ENCODE data around the gene ERCC2.

The ERCC2 gene

GRCh38 chr19:45364696-45365095 is 5.7 kb downstream of the ERCC2 start:
- Histone ChIP-seq H3K27me3 (no peaks in the 10 kb centered on the region), H3K9ac (no peak overlapping the region; a peak in 1 of 22 replicates), H3K9me3 (replicated peaks in 1 of 11) (no peaks in the 10 kb centered on the region), H3K36me3 (peaks cover 32 to 65% (median 54%) of the 10 kb centered on the region in 11 experiments), H3K27ac (no peak overlapping the region), H3K4me1 (peaks cover 20 to 32% (median 26%) of the 10 kb centered on the region in 10 experiments), H3K4me2 (no peak overlapping the region), H3K4me3 (no peak overlapping the region), H4K20me1 (peaks cover 0 to 24% (median 0%) of the 10 kb centered on the region in 11 experiments; a peak in 2 of 22 replicates)
- TF ChIP-seq Cebpa-rat (IDR thresholded peaks at IDR 0.05) = no peak

DNA sequence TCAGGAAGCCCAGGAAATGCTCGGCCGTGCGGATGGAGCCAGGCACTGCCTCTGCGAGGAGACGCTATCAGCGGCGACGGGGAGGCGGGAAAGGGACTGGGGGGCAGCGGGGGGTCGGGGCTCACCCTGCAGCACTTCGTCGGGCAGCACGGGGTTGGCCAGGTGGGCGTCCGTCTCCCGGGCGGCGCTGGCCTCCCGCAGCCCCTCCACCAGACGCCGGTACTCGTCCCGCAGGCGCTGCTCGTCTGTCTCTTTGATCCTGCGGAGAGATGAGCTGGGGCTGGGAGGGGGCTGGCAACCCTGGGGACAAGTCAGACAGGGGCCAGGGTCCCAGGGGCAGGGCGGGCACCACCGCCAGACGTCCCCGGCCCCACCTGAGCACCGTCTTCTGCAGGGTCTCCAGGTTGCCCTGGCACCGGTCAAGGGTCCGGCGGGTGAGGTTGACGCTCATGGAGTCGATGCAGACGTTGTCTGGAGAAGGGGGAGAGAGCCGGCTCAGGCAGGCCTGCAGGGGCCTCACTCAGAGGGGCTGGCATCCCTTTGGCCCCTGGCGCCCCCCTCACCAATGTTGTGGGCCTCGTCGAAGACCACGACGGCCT is 6.4 kb downstream of the ERCC2 start:
- H3K4me3 ChIP-seq = no peak overlapping the region
- no peak overlapping the region for H3K27ac ChIP-seq
- no peaks in the 10 kb centered on the region for H3K27me3 ChIP-seq
- peaks cover 40 to 72% (median 60%) of the 10 kb centered on the region in 11 experiments for H3K36me3 ChIP-seq
- H3K9me3 ChIP-seq (replicated peaks in 1 of 11) = no peaks in the 10 kb centered on the region
- no peak for TF ChIP-seq Cebpa-rat (IDR thresholded peaks at IDR 0.05)
- H3K9ac ChIP-seq = no peak overlapping the region
- H3K4me2 ChIP-seq = no peak overlapping the region
- H3K4me1 ChIP-seq = peaks cover 13 to 25% (median 18%) of the 10 kb centered on the region in 10 experiments; a peak in 19 of 20 replicates
- H4K20me1 ChIP-seq = peaks cover 0 to 24% (median 0%) of the 10 kb centered on the region in 11 experiments; a peak in 2 of 22 replicates

DNA sequence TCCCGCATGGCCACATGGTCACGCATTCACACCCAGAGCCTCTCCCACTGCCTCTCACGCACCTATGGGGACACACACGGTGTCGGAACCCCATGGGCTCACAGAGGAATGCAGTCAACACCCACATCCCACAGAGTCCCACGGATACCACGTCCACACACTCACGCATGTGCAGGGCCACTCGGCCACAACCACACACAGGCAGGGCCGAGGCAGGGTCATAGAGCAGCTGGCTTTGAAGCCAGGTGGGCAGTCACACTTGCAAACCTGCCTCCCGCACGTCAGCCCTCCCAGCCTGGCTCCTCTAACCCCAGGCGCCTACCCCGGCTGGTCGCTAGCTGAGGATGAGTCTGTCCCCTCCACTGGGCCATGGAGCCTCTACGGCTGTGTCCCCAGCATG is 8.1 kb downstream of the ERCC2 start:
- H3K36me3 ChIP-seq = peaks cover 46 to 84% (median 77%) of the 10 kb centered on the region in 11 experiments
- H3K4me1 ChIP-seq = peaks cover 7 to 11% (median 9%) of the 10 kb centered on the region in 10 experiments; a peak in 16 of 20 replicates
- H3K9me3 ChIP-seq (replicated peaks in 1 of 11) = no peaks in the 10 kb centered on the region
- no peak overlapping the region for H3K4me2 ChIP-seq
- H3K27ac ChIP-seq = no peak overlapping the region
- H3K27me3 ChIP-seq = no peaks in the 10 kb centered on the region
- TF ChIP-seq Cebpa-rat (IDR thresholded peaks at IDR 0.05) = no peak
- peaks cover 0 to 34% (median 0%) of the 10 kb centered on the region in 11 experiments; a peak in 2 of 22 replicates for H4K20me1 ChIP-seq
- no peak overlapping the region for H3K4me3 ChIP-seq
- H3K9ac ChIP-seq = no peak overlapping the region

- Histone ChIP-seq H3K4me2 (no peak overlapping the region), H3K9ac (no peak overlapping the region), H3K4me1 (peaks cover under 1 to 5% (median 3%) of the 10 kb centered on the region in 10 experiments; a peak in 14 of 20 replicates), H3K27ac (no peak overlapping the region), H3K27me3 (no peaks in the 10 kb centered on the region), H3K9me3 (replicated peaks in 1 of 11) (no peaks in the 10 kb centered on the region), H3K4me3 (no peak overlapping the region), H3K36me3 (peaks cover 53 to 91% (median 84%) of the 10 kb centered on the region in 11 experiments), H4K20me1 (peaks cover 0 to 40% (median 0%) of the 10 kb centered on the region in 11 experiments; a peak in 3 of 22 replicates)
- no peak for TF ChIP-seq Cebpa-rat (IDR thresholded peaks at IDR 0.05)
Observed at GRCh38 chr19:45361608-45362007, 8.8 kb downstream of the ERCC2 start.

DNA sequence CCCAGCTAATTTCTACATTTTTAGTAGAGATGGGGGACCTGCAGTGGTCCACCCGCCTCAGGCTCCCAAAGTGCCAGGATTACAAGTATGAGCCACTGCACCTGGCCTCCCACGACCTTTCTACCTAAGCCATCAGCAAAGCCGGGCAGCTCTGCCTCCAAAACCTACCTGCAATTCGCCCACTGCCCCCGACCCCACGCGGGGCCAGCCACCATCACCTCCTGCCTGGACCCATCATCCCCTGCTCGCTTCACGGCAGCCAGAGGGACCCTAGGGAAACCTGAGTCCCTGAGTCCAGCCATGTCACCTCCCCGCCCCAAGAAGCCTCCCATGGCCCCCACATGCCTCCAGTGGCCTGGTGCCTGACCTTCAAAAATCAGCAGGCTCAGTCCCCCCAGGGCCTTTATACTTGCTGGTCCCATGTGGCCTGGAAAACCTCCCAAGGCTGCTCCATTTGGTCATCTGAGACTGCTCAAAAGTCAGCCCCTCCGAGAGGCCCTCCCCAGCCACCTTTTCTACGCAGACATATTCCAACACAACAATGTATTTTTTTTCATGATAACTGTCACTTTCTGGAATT is 12.1 kb downstream of the ERCC2 start:
- Histone ChIP-seq H4K20me1 (peaks cover 0 to 59% (median 0%) of the 10 kb centered on the region in 11 experiments; a peak in 3 of 22 replicates), H3K9ac (0 out of 22 replicates have a peak overlapping the region, but pooled peaks of 1 of the 11 experiments have one; percentile 36), H3K4me2 (no peak overlapping the region), H3K9me3 (replicated peaks in 1 of 11) (no peaks in the 10 kb centered on the region), H3K4me1 (no peaks in the 10 kb centered on the region), H3K4me3 (no peak overlapping the region), H3K27me3 (no peaks in the 10 kb centered on the region), H3K36me3 (peaks cover 54 to 98% (median 88%) of the 10 kb centered on the region in 11 experiments), H3K27ac (no peak overlapping the region)
- no peak for TF ChIP-seq Cebpa-rat (IDR thresholded peaks at IDR 0.05)

DNA sequence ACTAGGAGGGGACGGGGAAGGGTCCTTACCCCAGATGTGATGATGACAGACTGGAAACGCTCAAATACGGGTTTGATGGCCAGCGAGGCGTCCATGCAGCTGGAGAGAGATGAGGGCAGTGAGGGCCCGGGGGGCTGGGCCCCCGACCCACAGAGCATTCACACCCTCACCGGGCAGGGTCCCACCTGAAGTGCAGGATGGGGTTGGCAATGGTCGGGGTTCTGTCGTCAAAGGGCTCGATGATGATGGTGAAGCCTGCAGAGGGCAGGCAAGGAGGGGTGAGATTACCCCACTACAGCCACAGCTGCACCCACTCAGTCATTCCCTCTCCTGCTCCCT is 13.0 kb downstream of the ERCC2 start:
- Histone ChIP-seq H3K27me3 (no peaks in the 10 kb centered on the region), H3K4me1 (no peaks in the 10 kb centered on the region), H3K4me3 (no peak overlapping the region), H4K20me1 (peaks cover 0 to 53% (median 0%) of the 10 kb centered on the region in 11 experiments; a peak in 4 of 22 replicates), H3K36me3 (peaks cover 53 to 98% (median 88%) of the 10 kb centered on the region in 11 experiments), H3K27ac (no peak overlapping the region), H3K9ac (no peak overlapping the region; a peak in 1 of 22 replicates), H3K9me3 (replicated peaks in 1 of 11) (no peaks in the 10 kb centered on the region), H3K4me2 (no peak overlapping the region)
- no peak for TF ChIP-seq Cebpa-rat (IDR thresholded peaks at IDR 0.05)

GRCh38 chr19:45356760-45357444 is 13.5 kb downstream of the ERCC2 start:
- Histone ChIP-seq H3K4me2 (no peak overlapping the region), H3K27me3 (no peaks in the 10 kb centered on the region), H3K27ac (no peak overlapping the region), H3K36me3 (peaks cover 55 to 98% (median 88%) of the 10 kb centered on the region in 11 experiments), H4K20me1 (peaks cover 0 to 53% (median 0%) of the 10 kb centered on the region in 11 experiments; a peak in 5 of 22 replicates), H3K4me3 (no peak overlapping the region), H3K9me3 (replicated peaks in 1 of 11) (no peaks in the 10 kb centered on the region), H3K4me1 (no peaks in the 10 kb centered on the region), H3K9ac (no peak overlapping the region)
- TF ChIP-seq Cebpa-rat (IDR thresholded peaks at IDR 0.05) = no peak

DNA sequence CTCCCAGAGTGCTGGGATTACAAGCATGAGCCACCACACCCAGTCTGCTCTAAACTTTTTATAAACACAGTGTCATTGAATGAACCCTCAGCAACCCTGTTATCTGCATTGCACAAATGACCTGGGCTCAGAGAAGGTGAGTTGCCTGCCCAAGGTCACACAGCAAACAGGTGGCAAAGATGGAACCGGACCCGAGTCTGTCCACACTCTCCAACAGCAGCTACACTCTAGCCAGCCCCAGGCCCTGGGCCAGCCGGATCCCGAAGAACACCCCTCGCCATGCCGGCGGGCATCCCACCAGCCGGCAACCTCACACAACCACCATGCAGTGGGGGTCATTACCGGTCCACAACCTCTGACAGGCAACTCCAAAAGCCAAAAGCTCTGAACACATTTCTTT is 14.5 kb downstream of the ERCC2 start:
- Histone ChIP-seq H3K9me3 (replicated peaks in 1 of 11) (no peaks in the 10 kb centered on the region), H3K4me2 (no peak overlapping the region), H3K36me3 (peaks cover 54 to 98% (median 87%) of the 10 kb centered on the region in 11 experiments), H3K9ac (no peak overlapping the region), H3K4me3 (no peak overlapping the region), H3K27me3 (no peaks in the 10 kb centered on the region), H4K20me1 (peaks cover 0 to 63% (median 0%) of the 10 kb centered on the region in 11 experiments; a peak in 5 of 22 replicates), H3K4me1 (no peaks in the 10 kb centered on the region), H3K27ac (no peak overlapping the region)
- no peak for TF ChIP-seq Cebpa-rat (IDR thresholded peaks at IDR 0.05)

DNA sequence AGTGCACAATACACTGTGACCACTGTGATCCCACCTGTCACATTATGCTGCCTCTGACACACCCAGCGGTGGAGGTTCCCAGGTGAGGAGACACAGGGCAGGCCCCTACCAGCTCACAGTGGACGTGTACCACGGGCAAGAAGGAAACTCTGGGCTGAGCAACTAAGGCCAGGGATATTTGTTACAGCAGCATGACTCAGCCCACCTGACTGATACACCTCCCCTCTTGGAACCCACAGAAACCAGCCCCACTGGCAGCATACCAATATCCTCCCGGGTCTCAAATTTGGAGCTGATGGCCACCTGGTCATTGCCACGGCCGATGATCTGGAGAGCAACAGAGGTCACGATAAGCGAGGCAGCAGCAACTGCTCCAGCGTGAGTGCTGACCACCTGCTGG is 15.0 kb downstream of the ERCC2 start:
- no peak for TF ChIP-seq Cebpa-rat (IDR thresholded peaks at IDR 0.05)
- Histone ChIP-seq H3K4me2 (no peak overlapping the region), H3K27ac (no peak overlapping the region), H3K36me3 (peaks cover 56 to 98% (median 89%) of the 10 kb centered on the region in 11 experiments), H3K9me3 (replicated peaks in 1 of 11) (no peaks in the 10 kb centered on the region), H3K4me1 (no peaks in the 10 kb centered on the region), H3K27me3 (no peaks in the 10 kb centered on the region), H4K20me1 (peaks cover 0 to 64% (median 0%) of the 10 kb centered on the region in 11 experiments; a peak in 5 of 22 replicates), H3K9ac (no peak overlapping the region), H3K4me3 (no peak overlapping the region)
